ENCODE measurements around the gene MKX.

DNA sequence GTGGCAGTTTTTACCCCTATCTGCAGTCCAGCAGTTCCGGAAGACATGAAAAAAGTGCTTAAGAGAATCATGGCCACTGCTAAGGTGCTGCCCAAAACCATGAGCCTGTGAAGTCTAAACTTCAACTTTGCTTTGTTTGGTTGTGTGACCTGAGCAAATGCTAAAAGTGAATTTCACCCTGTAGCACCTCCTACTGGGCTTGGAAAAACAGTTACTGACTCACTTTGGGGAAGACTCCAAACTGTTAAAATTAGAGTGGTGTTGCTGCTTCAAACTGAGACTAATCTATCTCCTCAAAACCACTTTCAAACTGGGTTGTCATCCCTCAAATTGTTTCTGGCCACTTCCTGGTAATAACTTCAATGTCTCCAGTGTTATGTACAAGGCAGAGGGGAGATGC lies 21.3 kb downstream of the MKX start:
- no peak for TF ChIP-seq POLR2A (IDR thresholded peaks at IDR 0.05)
- no peak for TF ChIP-seq POLR2AphosphoS5 (IDR thresholded peaks at IDR 0.05)
- no peak for TF ChIP-seq EP300 (IDR thresholded peaks at IDR 0.05)
